Upper lobe of right lung (tissue), 1 donor: ENCODE results near the gene EML5. TPM values are rescaled to one million over a fixed set of nuclear protein-coding genes. Genes with fewer than 3 reads are reported as not detected.

ENCODE experiments used
- ATAC-seq: fragments of 200-7000 bp; cut with Tn5 transposase; one replicate; pipeline ENCODE4 v1.9.1; 2020; ENCODE audit warnings: mild to moderate bottlenecking, moderate library complexity
- DNase-seq: peaks from one replicate; pipeline ENCODE4 v3.0.0-alpha.2; 2020
- H3K27ac ChIP-seq: fragments of 200-600 bp; one replicate; pipeline ENCODE4 v1.8.0; 2022
- H3K27me3 ChIP-seq: fragments of 200-600 bp; one replicate; pipeline ENCODE4 v1.8.0; 2022; ENCODE audit warnings: mild to moderate bottlenecking
- H3K36me3 ChIP-seq: fragments of 200-600 bp; one replicate; pipeline ENCODE4 v1.8.0; 2022
- H3K4me1 ChIP-seq: fragments of 200-600 bp; one replicate; pipeline ENCODE4 v1.8.0; 2022
- H3K4me3 ChIP-seq: fragments of 200-600 bp; one replicate; pipeline ENCODE4 v1.8.0; 2022; ENCODE audit warnings: mild to moderate bottlenecking
- H3K9me3 ChIP-seq: fragments of 200-600 bp; one replicate; pipeline ENCODE4 v1.8.0; 2022
- intact Hi-C: fragments of 100-400 bp; cut with DNase I; formaldehyde crosslinking; loops from one replicate; pipeline ENCODE4 v1.11.0; 2022
- total RNA-seq: library from RNA; stranded (reverse); fragmentation: NEBNext Ultra II Directional; extraction: Animal tissue kit (Norgen Biotek cat#: 25700); gene quantifications from one replicate; pipeline ENCODE4 v1.2.1, GENCODE V29; 2021
- TF ChIP-seq, protein P1 (sequence below): fragments of 200-600 bp; IDR thresholded peaks from one replicate; pipeline ENCODE4 v1.8.0; 2022; ENCODE audit warnings: antibody characterized with exemption
- donor health status: DM: no; HTN: yes; CAD: no; lungs with severe emphysema.

EML5 gene
- total RNA-seq, 1 donor from 2014 or later: 2.3 TPM

DNA sequence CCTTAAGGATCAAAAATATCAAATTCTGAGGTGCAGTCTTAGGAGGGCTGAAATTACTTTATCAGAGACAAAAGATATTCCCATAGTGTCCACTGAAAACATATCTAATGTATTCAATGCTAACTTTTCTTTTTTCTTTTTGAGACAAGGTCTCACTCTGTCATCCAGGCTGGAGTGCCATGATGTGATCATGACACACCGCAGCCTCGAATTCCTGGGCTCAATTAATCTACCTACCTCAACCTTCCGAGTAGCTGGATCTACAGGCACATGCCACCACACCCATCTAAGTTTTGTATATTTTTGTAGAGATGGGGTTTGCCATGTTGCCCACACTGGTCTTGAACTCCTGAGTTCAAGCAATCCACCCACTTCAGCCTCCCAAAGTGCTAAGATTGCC is 161.7 kb downstream of the EML5 start:
- no peaks in the 10 kb centered on the region for H3K27me3 ChIP-seq
- intact Hi-C loops: no loop called here
- no peaks in the 10 kb centered on the region for H3K4me1 ChIP-seq
- no peak overlapping the region for H3K4me3 ChIP-seq
- no peak for DNase-seq
- H3K36me3 ChIP-seq: no peaks in the 10 kb centered on the region
- H3K9me3 ChIP-seq: no peaks in the 10 kb centered on the region
- TF ChIP-seq, protein P1, sequence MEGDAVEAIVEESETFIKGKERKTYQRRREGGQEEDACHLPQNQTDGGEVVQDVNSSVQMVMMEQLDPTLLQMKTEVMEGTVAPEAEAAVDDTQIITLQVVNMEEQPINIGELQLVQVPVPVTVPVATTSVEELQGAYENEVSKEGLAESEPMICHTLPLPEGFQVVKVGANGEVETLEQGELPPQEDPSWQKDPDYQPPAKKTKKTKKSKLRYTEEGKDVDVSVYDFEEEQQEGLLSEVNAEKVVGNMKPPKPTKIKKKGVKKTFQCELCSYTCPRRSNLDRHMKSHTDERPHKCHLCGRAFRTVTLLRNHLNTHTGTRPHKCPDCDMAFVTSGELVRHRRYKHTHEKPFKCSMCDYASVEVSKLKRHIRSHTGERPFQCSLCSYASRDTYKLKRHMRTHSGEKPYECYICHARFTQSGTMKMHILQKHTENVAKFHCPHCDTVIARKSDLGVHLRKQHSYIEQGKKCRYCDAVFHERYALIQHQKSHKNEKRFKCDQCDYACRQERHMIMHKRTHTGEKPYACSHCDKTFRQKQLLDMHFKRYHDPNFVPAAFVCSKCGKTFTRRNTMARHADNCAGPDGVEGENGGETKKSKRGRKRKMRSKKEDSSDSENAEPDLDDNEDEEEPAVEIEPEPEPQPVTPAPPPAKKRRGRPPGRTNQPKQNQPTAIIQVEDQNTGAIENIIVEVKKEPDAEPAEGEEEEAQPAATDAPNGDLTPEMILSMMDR: no peak
- no peak for ATAC-seq
- H3K27ac ChIP-seq: no peak overlapping the region

DNA sequence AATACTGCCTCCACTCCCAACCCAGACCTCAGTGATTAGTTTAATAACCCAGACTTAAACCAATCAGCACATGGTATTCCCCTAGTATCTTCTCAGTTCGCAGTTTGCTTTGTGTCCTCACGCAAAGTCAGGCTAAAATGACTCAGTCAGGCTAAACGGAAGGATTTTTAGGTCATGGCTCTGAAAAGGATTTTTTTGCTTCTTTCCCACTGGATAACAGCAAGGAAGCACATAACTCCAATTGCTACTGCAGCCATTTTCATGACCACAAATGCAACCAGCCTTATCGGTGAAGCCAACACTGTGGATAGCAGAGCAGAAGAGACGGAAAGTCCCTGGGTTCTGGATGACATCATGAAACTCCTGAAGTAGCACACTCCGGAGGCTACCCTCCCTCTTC is 162.2 kb downstream of the EML5 start:
- Histone ChIP-seq H3K27ac (no peak overlapping the region), H3K9me3 (no peaks in the 10 kb centered on the region), H3K36me3 (no peaks in the 10 kb centered on the region), H3K4me3 (no peak overlapping the region), H3K27me3 (no peaks in the 10 kb centered on the region), H3K4me1 (no peaks in the 10 kb centered on the region)
- peak; percentile 45 for ATAC-seq
- TF ChIP-seq, protein P1: no peak
- DNase-seq: no peak
- intact Hi-C loops: no loop called here

DNA sequence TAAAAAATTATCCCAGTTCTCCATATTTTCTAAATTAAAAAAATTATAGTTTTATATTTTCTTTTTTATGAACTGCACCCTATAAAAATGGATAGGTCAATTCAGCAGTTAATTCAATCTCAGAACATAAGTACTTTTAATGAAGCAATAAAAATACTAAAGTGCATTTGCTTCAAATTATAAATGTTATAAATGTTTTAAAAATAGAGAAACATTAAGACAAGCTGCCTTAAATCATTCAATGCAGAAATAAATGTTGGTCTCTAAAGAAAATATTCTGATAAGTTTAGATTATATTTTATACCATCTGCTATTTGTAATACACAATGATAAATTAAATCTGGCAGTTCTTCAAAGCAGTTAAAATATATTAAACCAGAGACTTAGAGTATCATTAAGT is 164.3 kb downstream of the EML5 start:
- intact Hi-C loops: no loop called here
- H3K4me3 ChIP-seq: no peak overlapping the region
- H3K4me1 ChIP-seq: no peaks in the 10 kb centered on the region
- TF ChIP-seq, protein P1: no peak
- DNase-seq (no peak), ATAC-seq (no peak)
- H3K27ac ChIP-seq: no peak overlapping the region
- H3K9me3 ChIP-seq: no peaks in the 10 kb centered on the region
- H3K36me3 ChIP-seq: no peaks in the 10 kb centered on the region
- H3K27me3 ChIP-seq: no peaks in the 10 kb centered on the region

DNA sequence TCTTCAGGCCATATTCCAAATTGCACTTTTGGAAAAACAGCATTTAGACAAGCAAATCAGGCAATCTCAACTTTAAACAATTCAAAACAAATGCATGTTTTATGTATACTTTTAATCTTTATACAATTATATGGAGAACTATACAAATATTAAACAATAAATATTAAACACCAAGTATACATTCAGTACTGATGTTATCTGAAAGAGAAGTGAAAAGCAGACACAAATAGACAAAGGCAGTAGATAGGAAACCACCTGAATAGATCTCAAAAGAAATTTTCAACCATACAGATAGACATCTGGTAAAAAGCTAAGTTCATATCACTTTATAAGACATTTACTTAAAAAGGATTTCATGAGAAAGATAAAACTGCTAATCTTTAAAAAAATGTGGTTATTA is 164.7 kb downstream of the EML5 start:
- H3K9me3 ChIP-seq: no peaks in the 10 kb centered on the region
- TF ChIP-seq, protein P1: no peak
- intact Hi-C loops: no loop called here
- no peak overlapping the region for H3K4me3 ChIP-seq
- H3K4me1 ChIP-seq: no peaks in the 10 kb centered on the region
- H3K27me3 ChIP-seq: no peaks in the 10 kb centered on the region
- H3K27ac ChIP-seq: no peak overlapping the region
- DNase-seq (no peak), ATAC-seq (no peak)
- no peaks in the 10 kb centered on the region for H3K36me3 ChIP-seq

DNA sequence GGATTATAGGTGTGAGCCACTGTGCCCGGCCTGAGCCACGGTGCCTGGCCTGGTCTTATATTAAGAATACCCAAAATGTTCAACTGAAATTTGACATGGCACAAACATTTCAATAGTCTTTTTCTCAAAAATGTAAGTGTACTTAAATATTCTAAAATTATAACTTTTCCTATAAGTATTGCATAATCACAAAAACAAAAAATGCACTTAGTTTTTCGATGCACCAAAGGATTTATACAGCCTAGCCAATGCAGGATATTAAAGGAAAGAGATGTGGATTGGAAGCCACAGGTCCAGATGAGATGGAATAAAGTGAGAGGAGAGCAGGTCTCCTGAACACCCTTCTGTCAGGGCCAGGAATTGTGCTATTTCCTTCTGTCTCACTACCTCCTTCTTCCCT is 167.1 kb downstream of the EML5 start:
- no peaks in the 10 kb centered on the region for H3K36me3 ChIP-seq
- no peak for ATAC-seq
- H3K27me3 ChIP-seq: no peaks in the 10 kb centered on the region
- no peaks in the 10 kb centered on the region for H3K4me1 ChIP-seq
- TF ChIP-seq, protein P1: no peak
- no peaks in the 10 kb centered on the region for H3K9me3 ChIP-seq
- no peak overlapping the region for H3K27ac ChIP-seq
- no peak overlapping the region for H3K4me3 ChIP-seq
- intact Hi-C loops: no loop called here
- no peak for DNase-seq

DNA sequence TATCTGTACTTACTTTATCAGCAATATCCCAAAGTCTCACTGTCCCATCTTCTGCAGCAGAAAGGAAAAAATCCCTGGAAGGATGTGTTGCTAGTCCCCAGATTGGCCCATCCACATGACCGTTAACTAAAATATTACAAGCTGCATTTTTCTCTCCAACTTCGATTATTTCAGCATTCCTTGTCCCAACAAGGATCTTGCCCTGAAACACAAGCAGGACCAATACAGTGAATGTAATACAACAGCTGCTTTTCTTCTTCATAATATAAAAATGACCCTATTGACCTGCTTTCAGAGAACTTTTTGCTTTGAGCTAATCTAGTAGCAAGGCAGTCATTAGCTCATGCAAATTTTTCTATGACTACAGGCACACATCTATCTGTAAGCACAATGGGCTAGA is 171.7 kb downstream of the EML5 start:
- TF ChIP-seq, protein P1: no peak

More for the DNA sequence above, 171.7 kb downstream of the EML5 start:
- no peak overlapping the region for H3K27ac ChIP-seq
- DNase-seq (no peak), ATAC-seq (no peak)
- no peaks in the 10 kb centered on the region for H3K27me3 ChIP-seq
- no peaks in the 10 kb centered on the region for H3K36me3 ChIP-seq
- H3K4me1 ChIP-seq: no peaks in the 10 kb centered on the region
- intact Hi-C loops: no loop called here
- no peak overlapping the region for H3K4me3 ChIP-seq
- H3K9me3 ChIP-seq: no peaks in the 10 kb centered on the region
